Measurements from ENCODE around the gene STARD13. TPM values are rescaled to one million over a fixed set of nuclear protein-coding genes. Genes with fewer than 3 reads are reported as not detected.

STARD13 gene
- total RNA-seq, 1 experiment from 2014 or later, result 11.3 TPM

DNA sequence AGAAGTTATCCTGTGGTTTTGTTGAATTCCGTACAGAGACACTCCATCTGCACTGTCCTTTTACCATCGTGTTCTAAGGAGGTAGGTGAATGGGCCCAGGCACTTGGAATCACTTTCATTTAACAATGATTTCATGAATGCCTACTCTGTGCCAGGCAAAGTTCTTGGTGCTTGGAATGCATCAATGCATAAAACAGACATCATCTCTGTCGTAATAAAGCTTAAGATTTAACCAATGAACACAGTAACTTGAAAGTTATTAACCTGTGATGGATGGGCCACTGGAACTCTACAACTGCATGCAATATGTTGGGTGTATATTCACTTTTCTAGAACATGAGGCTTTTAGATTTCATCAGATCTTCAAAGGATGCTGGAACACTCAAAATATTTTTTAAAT, 14.1 kb upstream of the STARD13 start:
- no peaks in the 10 kb centered on the region for H3K9me3 Mint-ChIP-seq (ENCODE audit: low read depth, unreplicated experiment)
- H3K4me3 Mint-ChIP-seq (ENCODE audit: low read depth, unreplicated experiment), result no peak overlapping the region
- intact Hi-C loops (cut with micrococcal nuclease; ENCODE audit: unreplicated experiment), result no loop called here
- no TSS peak for BruUV-seq (replicated peaks)
- CTCF ChIA-PET, result no interaction called here
- no peaks in the 10 kb centered on the region for H3K4me1 Mint-ChIP-seq (ENCODE audit: low read depth, unreplicated experiment)
- TF ChIP-seq, protein P1, sequence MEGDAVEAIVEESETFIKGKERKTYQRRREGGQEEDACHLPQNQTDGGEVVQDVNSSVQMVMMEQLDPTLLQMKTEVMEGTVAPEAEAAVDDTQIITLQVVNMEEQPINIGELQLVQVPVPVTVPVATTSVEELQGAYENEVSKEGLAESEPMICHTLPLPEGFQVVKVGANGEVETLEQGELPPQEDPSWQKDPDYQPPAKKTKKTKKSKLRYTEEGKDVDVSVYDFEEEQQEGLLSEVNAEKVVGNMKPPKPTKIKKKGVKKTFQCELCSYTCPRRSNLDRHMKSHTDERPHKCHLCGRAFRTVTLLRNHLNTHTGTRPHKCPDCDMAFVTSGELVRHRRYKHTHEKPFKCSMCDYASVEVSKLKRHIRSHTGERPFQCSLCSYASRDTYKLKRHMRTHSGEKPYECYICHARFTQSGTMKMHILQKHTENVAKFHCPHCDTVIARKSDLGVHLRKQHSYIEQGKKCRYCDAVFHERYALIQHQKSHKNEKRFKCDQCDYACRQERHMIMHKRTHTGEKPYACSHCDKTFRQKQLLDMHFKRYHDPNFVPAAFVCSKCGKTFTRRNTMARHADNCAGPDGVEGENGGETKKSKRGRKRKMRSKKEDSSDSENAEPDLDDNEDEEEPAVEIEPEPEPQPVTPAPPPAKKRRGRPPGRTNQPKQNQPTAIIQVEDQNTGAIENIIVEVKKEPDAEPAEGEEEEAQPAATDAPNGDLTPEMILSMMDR (IDR thresholded peaks at IDR 0.05; ENCODE audit: unreplicated experiment), result no peak
- DNase-seq, result no peak
- H3K27ac Mint-ChIP-seq (ENCODE audit: unreplicated experiment), result no peak overlapping the region
- H3K36me3 Mint-ChIP-seq (ENCODE audit: insufficient read depth, unreplicated experiment), result no peaks in the 10 kb centered on the region
- H3K27me3 Mint-ChIP-seq (ENCODE audit: unreplicated experiment), result no peaks in the 10 kb centered on the region

DNA sequence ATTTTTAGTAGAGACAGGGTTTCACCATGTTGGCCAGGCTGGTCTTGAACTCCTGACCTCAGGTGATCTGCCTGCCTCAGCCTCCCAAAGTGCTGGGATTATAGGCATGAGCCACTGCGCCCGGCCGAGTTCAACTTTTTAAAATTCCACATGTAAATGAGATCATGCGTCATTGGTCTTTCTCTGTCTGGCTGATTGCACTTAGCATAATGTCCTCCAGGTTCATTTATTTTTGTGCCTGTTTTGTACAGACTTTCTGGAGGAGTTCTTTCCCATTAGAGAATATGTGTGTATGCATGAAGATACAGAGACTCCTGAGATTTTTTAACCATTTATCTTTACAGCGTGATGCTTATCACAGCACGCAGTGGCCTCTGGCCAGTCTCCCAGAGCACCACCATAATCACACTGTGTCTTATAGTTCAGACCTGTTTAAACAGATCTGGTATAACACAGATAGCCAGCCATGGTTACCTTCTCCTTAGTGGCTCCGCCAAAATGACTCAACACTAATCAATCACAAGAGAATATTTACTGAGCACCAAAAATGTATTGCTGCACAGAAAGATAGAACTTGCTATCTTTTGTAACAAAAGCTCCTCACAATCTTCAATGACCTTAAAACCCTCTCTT, 11.4 kb upstream of the STARD13 start:
- no TSS peak for BruUV-seq (replicated peaks)
- H3K36me3 Mint-ChIP-seq (ENCODE audit: insufficient read depth, unreplicated experiment), result no peaks in the 10 kb centered on the region
- TF ChIP-seq, protein P1 (IDR thresholded peaks at IDR 0.05; ENCODE audit: unreplicated experiment), result no peak
- H3K4me3 Mint-ChIP-seq (ENCODE audit: low read depth, unreplicated experiment), result no peak overlapping the region
- H3K27ac Mint-ChIP-seq (ENCODE audit: unreplicated experiment), result no peak overlapping the region
- H3K9me3 Mint-ChIP-seq (ENCODE audit: low read depth, unreplicated experiment), result no peaks in the 10 kb centered on the region
- H3K4me1 Mint-ChIP-seq (ENCODE audit: low read depth, unreplicated experiment), result no peaks in the 10 kb centered on the region
- H3K27me3 Mint-ChIP-seq (ENCODE audit: unreplicated experiment), result no peaks in the 10 kb centered on the region
- intact Hi-C loops (cut with micrococcal nuclease; ENCODE audit: unreplicated experiment), result no loop called here
- DNase-seq, result no peak
- CTCF ChIA-PET, result no interaction called here

DNA sequence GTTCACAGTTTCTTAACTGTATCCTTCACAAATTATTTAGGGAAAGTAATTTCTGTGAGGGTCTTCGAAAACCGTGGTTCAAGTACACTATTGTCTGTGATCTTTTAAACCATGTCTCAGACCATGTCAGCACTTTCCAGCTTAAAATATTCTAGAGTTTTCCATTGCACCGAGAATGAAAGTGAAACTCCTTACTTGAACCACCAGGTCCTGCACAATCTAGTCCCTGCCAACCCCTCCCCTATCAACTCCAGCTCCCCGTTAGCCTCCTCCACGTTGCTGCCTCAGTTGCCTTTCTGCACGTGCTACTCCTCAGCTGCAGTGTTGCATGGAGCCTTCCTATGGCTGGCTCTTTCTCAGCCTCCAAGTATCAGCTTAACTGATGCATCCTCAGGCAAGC, 7.2 kb upstream of the STARD13 start:
- Mint-ChIP-seq H3K27me3 (ENCODE audit: unreplicated experiment) (no peaks in the 10 kb centered on the region), H3K4me1 (ENCODE audit: low read depth, unreplicated experiment) (no peaks in the 10 kb centered on the region), H3K9me3 (ENCODE audit: low read depth, unreplicated experiment) (no peaks in the 10 kb centered on the region), H3K36me3 (ENCODE audit: insufficient read depth, unreplicated experiment) (no peaks in the 10 kb centered on the region), H3K27ac (ENCODE audit: unreplicated experiment) (no peak overlapping the region), H3K4me3 (ENCODE audit: low read depth, unreplicated experiment) (no peak overlapping the region)
- TF ChIP-seq, protein P1 (IDR thresholded peaks at IDR 0.05; ENCODE audit: unreplicated experiment), result no peak
- no TSS peak for BruUV-seq (replicated peaks)
- intact Hi-C loops (cut with micrococcal nuclease; ENCODE audit: unreplicated experiment), result no loop called here
- DNase-seq, result no peak
- CTCF ChIA-PET, result no interaction called here

DNA sequence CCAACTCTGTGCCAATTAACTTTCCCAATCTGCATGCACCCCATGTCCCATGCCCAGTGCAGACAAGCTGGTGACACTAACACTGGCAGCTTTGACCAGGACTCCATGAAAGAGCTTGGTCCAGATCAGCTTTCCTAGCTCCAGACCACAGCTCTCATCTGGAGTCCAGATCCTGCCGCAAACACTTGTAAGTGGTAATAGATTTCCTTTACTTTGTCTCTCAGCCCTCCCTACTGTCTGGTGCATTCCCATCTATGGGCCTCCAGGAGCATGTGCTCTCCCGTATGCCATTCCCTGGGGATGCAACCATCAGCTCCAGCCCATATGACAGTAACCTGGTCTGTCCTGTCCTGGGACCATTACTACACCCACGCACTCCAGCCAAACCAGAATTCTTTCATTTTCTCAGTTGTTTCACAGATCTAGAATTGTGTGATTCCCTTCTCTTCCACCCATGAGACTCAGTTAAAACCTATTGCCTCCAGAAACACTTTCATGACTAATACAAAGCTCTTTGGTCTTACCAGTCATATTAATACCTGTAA, 4.9 kb upstream of the STARD13 start:
- Mint-ChIP-seq H3K27me3 (ENCODE audit: unreplicated experiment) (no peaks in the 10 kb centered on the region), H3K9me3 (ENCODE audit: low read depth, unreplicated experiment) (no peaks in the 10 kb centered on the region), H3K4me3 (ENCODE audit: low read depth, unreplicated experiment) (no peak overlapping the region), H3K27ac (ENCODE audit: unreplicated experiment) (no peak overlapping the region), H3K4me1 (ENCODE audit: low read depth, unreplicated experiment) (peaks cover 11% of the 10 kb centered on the region), H3K36me3 (ENCODE audit: insufficient read depth, unreplicated experiment) (peaks cover 8% of the 10 kb centered on the region)
- intact Hi-C loops (cut with micrococcal nuclease; ENCODE audit: unreplicated experiment), result no loop called here
- CTCF ChIA-PET, result interaction anchor here (0.8 kb wide), 1 partner anchor 57 kb away, joined by 3 read pairs; no protein-coding TSS in a partner anchor
- TF ChIP-seq, protein P1 (IDR thresholded peaks at IDR 0.05; ENCODE audit: unreplicated experiment), result no peak
- DNase-seq, result no peak
- BruUV-seq (replicated peaks), result no TSS peak

All from Calu3 (cell line).